GM12878 (cell line): ENCODE measurements around the gene UBR2. TPM values are rescaled to one million over a fixed set of nuclear protein-coding genes. Genes with fewer than 3 reads are reported as not detected.
A peak's percentile ranks its signal among the peaks of the same experiment; 100 is the strongest.

Experiments used
- ATAC-seq: fragments of 200-7000 bp; cut with Tn5 transposase; 3 replicates; pipeline ENCODE4 v1.9.1; 2020; ENCODE audit warnings: mild to moderate bottlenecking, moderate library complexity
- BruUV-seq: library from RNA; stranded (reverse); fragments of 400-500 nt; replicated peaks from 2 replicates; lab custom pipeline; 2021; lab: Mats Ljungman, UMichigan
- CTCF ChIA-PET: fragments of 300-600 bp; sonication (Branson Sonifier 250); formaldehyde crosslinking; extraction: SDS; loops from one replicate; lab custom pipeline; 2021; ENCODE audit warnings: inconsistent platforms; lab: Yijun Ruan, JAX
- POLR2A ChIA-PET: fragments of 350-600 bp; formaldehyde crosslinking; extraction: SDS; loops from one replicate; lab custom pipeline; 2021; ENCODE audit warnings: inconsistent platforms; lab: Charles Lee
- RAD21 ChIA-PET: fragments of 300-600 bp; sonication (Branson Sonifier 250); formaldehyde crosslinking; loops from one replicate; lab custom pipeline; 2023; ENCODE audit warnings: antibody characterized with exemption; ENCODE audit not compliant: unreplicated experiment; lab: Charles Lee
- SMC1A ChIA-PET: fragments of 300-600 bp; sonication (Branson Sonifier 250); formaldehyde crosslinking; loops from one replicate; lab custom pipeline; 2023; ENCODE audit not compliant: unreplicated experiment, uncharacterized antibody; lab: Charles Lee
- DNase-seq: peaks from one replicate; pipeline ENCODE4 v3.0.0-alpha.2; 2011; ENCODE audit warnings: low read depth, low spot score
- FAIRE-seq: peaks from 3 replicates; lab custom pipeline; 2011; peaks lifted over from hg19 to GRCh38; lab: Jason Lieb, UNC
- H2AFZ ChIP-seq: 2 replicates; pipeline ENCODE4 v1.6.0; 2011; ENCODE audit warnings: low read depth, low read length, control low read depth; ENCODE audit not compliant: control insufficient read depth
- H3K27ac ChIP-seq: 2 replicates; pipeline ENCODE4 v1.5.1; 2011; ENCODE audit warnings: control low read depth; ENCODE audit not compliant: control insufficient read depth, insufficient read depth
- H3K27me3 ChIP-seq, 2 experiments: replicated peaks in 1 of 2; 2 replicates each; pipeline versions ENCODE4 v1.6.0 to v1.6.1; 2011; ENCODE audit warnings: low read length in 1 of 2; ENCODE audit not compliant: control insufficient read depth in 2 of 2, insufficient read depth in 2 of 2
- H3K36me3 ChIP-seq, 2 experiments: 2 replicates each; pipeline ENCODE4 v1.5.1; 2011; ENCODE audit warnings: low read length in 1 of 2; ENCODE audit not compliant: control insufficient read depth in 2 of 2, insufficient read depth in 2 of 2
- H3K4me1 ChIP-seq: 2 replicates; pipeline ENCODE4 v1.6.1; 2011; ENCODE audit warnings: mild to moderate bottlenecking, low read length, moderate library complexity, mixed read lengths; ENCODE audit not compliant: control insufficient read depth, insufficient read depth
- H3K4me2 ChIP-seq: 2 replicates; pipeline ENCODE4 v1.6.0; 2011; ENCODE audit warnings: control low read depth; ENCODE audit not compliant: control insufficient read depth, insufficient read depth
- H3K4me3 ChIP-seq: fragments of 200-600 bp; sonication (generic); 2 replicates; pipeline ENCODE4 v1.5.1; 2016
- H3K79me2 ChIP-seq: 2 replicates; pipeline ENCODE4 v1.6.0; 2011; ENCODE audit warnings: low read length; ENCODE audit not compliant: control insufficient read depth, insufficient read depth
- H3K9ac ChIP-seq: 2 replicates; pipeline ENCODE4 v1.8.0; 2011; ENCODE audit warnings: low read length, control low read depth, mixed read lengths; ENCODE audit not compliant: control insufficient read depth, insufficient read depth
- H3K9me3 ChIP-seq: replicated peaks from 3 replicates; pipeline ENCODE4 v1.5.1; 2011; ENCODE audit warnings: mild to moderate bottlenecking, low read length; ENCODE audit not compliant: control insufficient read depth, insufficient read depth
- H4K20me1 ChIP-seq: 2 replicates; pipeline ENCODE4 v1.6.0; 2011; ENCODE audit not compliant: control insufficient read depth, insufficient read depth
- BHLHE40 ChIP-seq, 2 experiments: fragments of 450-650 bp in 1 of 2; IDR thresholded peaks; 2 replicates each; pipeline ENCODE4 v1.6.1; 2011 to 2017; ENCODE audit warnings: low read depth in 2 of 2, borderline replicate concordance in 1 of 2, improper control_type of control experiment in 1 of 2, low read length in 1 of 2, mild to moderate bottlenecking in 1 of 2
- CHD4 ChIP-seq: fragments of 200-600 bp; sonication (generic); IDR thresholded peaks from 2 replicates; pipeline ENCODE4 v1.6.1; 2016; ENCODE audit warnings: mild to moderate bottlenecking
- CREB1 ChIP-seq: IDR thresholded peaks from 2 replicates; pipeline ENCODE4 v1.6.1; 2012; ENCODE audit warnings: low read depth, mild to moderate bottlenecking, inconsistent platforms
- DPF2 ChIP-seq: fragments of 450-650 bp; IDR thresholded peaks from 2 replicates; pipeline ENCODE4 v1.6.1; 2017; ENCODE audit warnings: mild to moderate bottlenecking
- EGR1 ChIP-seq, 2 experiments: IDR thresholded peaks; 1 replicate in 1 of 2; 2 replicates in 1 of 2; pipeline ENCODE4 v1.6.1; 2011 to 2012; ENCODE audit warnings: low read depth in 2 of 2, low read length in 2 of 2, borderline replicate concordance in 1 of 2, mild to moderate bottlenecking in 1 of 2, moderate library complexity in 1 of 2
- FOXK2 ChIP-seq: fragments of 450-650 bp; IDR thresholded peaks from 2 replicates; pipeline ENCODE4 v1.6.1; 2017; ENCODE audit warnings: mild to moderate bottlenecking, moderate library complexity
- FOXM1 ChIP-seq: IDR thresholded peaks from 2 replicates; pipeline ENCODE4 v1.6.1; 2012; ENCODE audit warnings: low read depth, mild to moderate bottlenecking, inconsistent platforms, low read length, moderate library complexity
- IRF3 ChIP-seq: fragments of 450-650 bp; IDR thresholded peaks from 2 replicates; pipeline ENCODE4 v1.6.1; 2014; ENCODE audit warnings: mild to moderate bottlenecking
- IRF4 ChIP-seq: IDR thresholded peaks from 2 replicates; pipeline ENCODE4 v1.6.1; 2011; ENCODE audit warnings: low read depth, low read length
- MYB ChIP-seq: fragments of 150-350 bp; IDR thresholded peaks from 2 replicates; pipeline ENCODE4 v1.6.1; 2014; ENCODE audit warnings: mild to moderate bottlenecking, low read depth, low read length, borderline replicate concordance
- NBN ChIP-seq: fragments of 450-650 bp; IDR thresholded peaks from 2 replicates; pipeline ENCODE4 v1.6.1; 2016
- POU2F2 ChIP-seq: IDR thresholded peaks from 3 replicates; pipeline ENCODE4 v1.6.1; 2011; ENCODE audit warnings: low read depth, mild to moderate bottlenecking, low read length, borderline replicate concordance
- RB1 ChIP-seq: fragments of 450-650 bp; formaldehyde crosslinking; IDR thresholded peaks from 2 replicates; pipeline ENCODE4 v1.6.1; 2017; ENCODE audit warnings: mild to moderate bottlenecking, borderline replicate concordance
- RUNX3 ChIP-seq: IDR thresholded peaks from 2 replicates; pipeline ENCODE4 v1.6.1; 2012; ENCODE audit warnings: low read length, inconsistent platforms
- SIX5 ChIP-seq: IDR thresholded peaks from 2 replicates; pipeline ENCODE4 v1.6.1; 2011; ENCODE audit warnings: mild to moderate bottlenecking, low read depth, low read length, moderate library complexity; ENCODE audit not compliant: severe bottlenecking
- SKIL ChIP-seq: fragments of 450-650 bp; IDR thresholded peaks from 2 replicates; pipeline ENCODE4 v1.6.1; 2017; ENCODE audit warnings: mild to moderate bottlenecking, low read depth, inconsistent platforms; ENCODE audit not compliant: poor library complexity, severe bottlenecking
- SMC3 ChIP-seq: IDR thresholded peaks from 2 replicates; pipeline ENCODE4 v1.6.1; 2011; ENCODE audit warnings: low read length, improper control_type of control experiment, borderline replicate concordance
- STAT3 ChIP-seq: IDR thresholded peaks from 2 replicates; pipeline ENCODE4 v1.6.1; 2011; ENCODE audit warnings: low read depth, low read length, improper control_type of control experiment
- SUPT20H ChIP-seq: IDR thresholded peaks from 2 replicates; pipeline ENCODE4 v1.6.1; 2011; ENCODE audit warnings: low read depth, mild to moderate bottlenecking, low read length, moderate library complexity, borderline replicate concordance; ENCODE audit not compliant: control insufficient read depth
- TCF3 ChIP-seq: IDR thresholded peaks from 2 replicates; pipeline ENCODE4 v1.6.1; 2012; ENCODE audit warnings: low read depth, mild to moderate bottlenecking, low read length, borderline replicate concordance; ENCODE audit not compliant: insufficient read depth
- WGBS: methylation state at CpG from one replicate; pipeline ENCODE4 v1.1.6; 2016; ENCODE audit warnings: low lambda C conversion rate; ENCODE audit not compliant: insufficient replicate concordance, insufficient coverage; ENCODE audit errors: missing lambda C conversion rate; 5-methylcytosine and 5-hydroxymethylcytosine counted together
- in situ Hi-C: fragments of 300-500 bp; cut with MboI; formaldehyde crosslinking; loops from 9 replicates; pipeline ENCODE4 v1.14.3; 2018; ENCODE audit warnings: mixed read lengths
- intact Hi-C: fragments of 100-400 bp; cut with micrococcal nuclease; formaldehyde crosslinking; loops from one replicate; pipeline ENCODE4 v1.14.2; 2022; ENCODE audit not compliant: unreplicated experiment
- polyA plus RNA-seq, 11 experiments: library from polyadenylated mRNA; depleted of rRNA in 4 of 11; unstranded in 6 of 11; stranded (reverse) in 5 of 11; fragments of >200 nt; fragmentation: Nextera tagmentation in 4 of 11; fragmentation: Illumina TruSeq in 1 of 11; extraction: Ambion mirVana in 4 of 11; extraction: Trizol in 1 of 11; gene quantifications; 1 replicate in 1 of 11; 2 replicates in 10 of 11; pipeline versions ENCODE4 v1.2.1 to v1.2.3, GENCODE V29; 2011 to 2016; ENCODE audit warnings: inconsistent platforms in 2 of 11, missing spikeins in 2 of 11, low read depth in 1 of 11
- total RNA-seq, 4 experiments: library from RNA; depleted of rRNA in 3 of 4; stranded (reverse); fragments of >200 nt in 3 of 4; fragmentation: Illumina TruSeq in 1 of 4; extraction: Trizol in 1 of 4; gene quantifications; 2 replicates each; pipeline versions ENCODE4 v1.2.1 to v1.2.3, GENCODE V29; 2013 to 2021

UBR2 gene
- total and polyA plus RNA-seq, 10 of the 15 experiments (the other 5 are each of a cell fraction or from before 2014, with no cell fraction given), result 2.3 to 18.4 (median 9.6) TPM

GRCh38 chr6:42726485-42727086, 162.8 kb downstream of the UBR2 start:
- RAD21 ChIA-PET, result interaction anchor here (0.7 to 2.5 kb wide), 19 partner anchors 12 to 287 kb away, joined by 3 to 46 read pairs (median 3); partner anchors contain the start of genes KLHDC3, MEA1 and TBCC
- ATAC-seq (peak; percentile 96), DNase-seq (peak; percentile 66), FAIRE-seq (peak; percentile 95)
- WGBS, result 1% methylated on average over 14 of the region's 14 CpGs
- Histone ChIP-seq H3K27me3 (no peaks in the 10 kb centered on the region), H4K20me1 (no peaks in the 10 kb centered on the region), H3K79me2 (no peaks in the 10 kb centered on the region), H3K4me3 (peak overlapping the region; percentile 58; the same call in 1 of the 2 replicates), H3K27ac (peak overlapping the region; percentile 60), H3K4me1 (peaks cover 10% of the 10 kb centered on the region; the same call in 1 of the 2 replicates), H3K9ac (peak overlapping the region; percentile 48), H3K36me3 (no peaks in the 10 kb centered on the region), H3K9me3 (no peaks in the 10 kb centered on the region), H2AFZ (peak overlapping the region; percentile 98), H3K4me2 (peak overlapping the region; percentile 89)
- no TSS peak for BruUV-seq
- in situ Hi-C loops (loop anchor here (5.0 kb wide), 1 partner anchor 151 kb away; the partner anchor contains the start of gene RPL7L1), intact Hi-C loops (loop anchor here (1.0 to 2.0 kb wide), 3 partner anchors 65 to 172 kb away; no protein-coding TSS in a partner anchor)
- POLR2A ChIA-PET, result interaction anchor here (0.5 to 2.2 kb wide), 6 partner anchors 16 to 222 kb away, joined by 3 to 8 read pairs (median 3); partner anchors contain the start of gene TBCC
- SMC1A ChIA-PET, result interaction anchor here (0.7 to 4.1 kb wide), 41 partner anchors 8 to 547 kb away, joined by 3 to 59 read pairs (median 4); partner anchors contain the start of genes RPL7L1 and TBCC
- CTCF ChIA-PET, result interaction anchor here (0.6 to 3.9 kb wide), 49 partner anchors 9 to 750 kb away, joined by 3 to 99 read pairs (median 4); partner anchors contain the start of genes RPL7L1 and TBCC
- TF ChIP-seq BHLHE40 (IDR thresholded peaks at IDR 0.05; ENCODE audit: borderline replicate concordance in 1 of 2, low read depth in 2 of 2, low read length in 1 of 2) (peak; percentile 79 to 80), TCF3 (no peak), DPF2 (no peak), POU2F2 (0 out of 3 replicates have a peak, but pooled peaks have one; percentile 22), FOXK2 (0 out of 2 replicates have a peak, but pooled peaks have one; percentile 16), IRF3 (no peak), EGR1 (IDR thresholded peaks at IDR 0.05; ENCODE audit: borderline replicate concordance in 1 of 2, low read depth in 2 of 2, low read length in 2 of 2) (no peak), CREB1 (peak; percentile 51; the same call in 1 of the 2 replicates), RUNX3 (peak; percentile 19; the same call in 1 of the 2 replicates), CHD4 (no peak), MYB (no peak), RB1 (peak; percentile 70; the same call in 1 of the 2 replicates), IRF4 (0 out of 2 replicates have a peak, but pooled peaks have one; percentile 16), SKIL (peak; percentile 52), NBN (peak; percentile 85), SUPT20H (no peak), STAT3 (no peak), SMC3 (peak; percentile 92), FOXM1 (0 out of 2 replicates have a peak, but pooled peaks have one; percentile 30), SIX5 (no peak)
